ENCODE measurements around the gene EML1. TPM values are rescaled to one million over a fixed set of nuclear protein-coding genes. Genes with fewer than 3 reads are reported as not detected.

Gene EML1
- total and polyA plus RNA-seq, 10 donors = 1.8 to 15.5 (median 6.0) TPM

DNA sequence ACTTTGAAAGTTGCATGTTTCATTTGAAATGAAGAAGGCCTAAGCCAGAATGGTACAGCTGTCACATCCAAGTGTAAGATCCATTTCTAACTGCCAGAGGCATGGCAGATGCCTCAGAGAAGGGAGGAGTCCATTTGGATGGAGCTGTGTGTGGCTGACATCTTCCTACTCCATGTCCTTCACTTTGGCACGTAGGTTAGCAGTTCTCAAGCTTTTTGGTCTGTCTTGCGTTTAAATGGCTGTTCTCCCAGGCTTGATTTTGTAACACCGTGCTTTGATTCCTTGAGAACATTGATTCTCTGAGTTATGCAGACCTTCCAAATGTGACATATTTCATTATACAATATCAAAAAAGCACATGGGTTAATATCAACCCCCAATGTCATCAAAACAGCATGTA lies 23.4 kb downstream of the EML1 start:
- intact Hi-C loops (cut with DNase I; ENCODE audit: low total_unique reads) = no loop called here
- H3K4me1 ChIP-seq = peaks cover 0 to 2% (median 0%) of the 10 kb centered on the region in 6 donors
- no peak overlapping the region for H3K4me3 ChIP-seq
- H3K27me3 ChIP-seq (replicated peaks in 1 of 7) = peaks cover 0 to 41% (median 0%) of the 10 kb centered on the region in 7 donors
- no peak overlapping the region for H3K27ac ChIP-seq
- no peaks in the 10 kb centered on the region for H3K9me3 ChIP-seq
- no peak for DNase-seq
- TF ChIP-seq POLR2AphosphoS5 (IDR thresholded peaks at IDR 0.05) = no peak
- TF ChIP-seq, protein P1, sequence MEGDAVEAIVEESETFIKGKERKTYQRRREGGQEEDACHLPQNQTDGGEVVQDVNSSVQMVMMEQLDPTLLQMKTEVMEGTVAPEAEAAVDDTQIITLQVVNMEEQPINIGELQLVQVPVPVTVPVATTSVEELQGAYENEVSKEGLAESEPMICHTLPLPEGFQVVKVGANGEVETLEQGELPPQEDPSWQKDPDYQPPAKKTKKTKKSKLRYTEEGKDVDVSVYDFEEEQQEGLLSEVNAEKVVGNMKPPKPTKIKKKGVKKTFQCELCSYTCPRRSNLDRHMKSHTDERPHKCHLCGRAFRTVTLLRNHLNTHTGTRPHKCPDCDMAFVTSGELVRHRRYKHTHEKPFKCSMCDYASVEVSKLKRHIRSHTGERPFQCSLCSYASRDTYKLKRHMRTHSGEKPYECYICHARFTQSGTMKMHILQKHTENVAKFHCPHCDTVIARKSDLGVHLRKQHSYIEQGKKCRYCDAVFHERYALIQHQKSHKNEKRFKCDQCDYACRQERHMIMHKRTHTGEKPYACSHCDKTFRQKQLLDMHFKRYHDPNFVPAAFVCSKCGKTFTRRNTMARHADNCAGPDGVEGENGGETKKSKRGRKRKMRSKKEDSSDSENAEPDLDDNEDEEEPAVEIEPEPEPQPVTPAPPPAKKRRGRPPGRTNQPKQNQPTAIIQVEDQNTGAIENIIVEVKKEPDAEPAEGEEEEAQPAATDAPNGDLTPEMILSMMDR (IDR thresholded peaks at IDR 0.05 in 8 of 11, conservative IDR thresholded peaks at IDR 0.05 in 3 of 11) = no peak
- no peak for TF ChIP-seq POLR2A (IDR thresholded peaks at IDR 0.05)
- no peaks in the 10 kb centered on the region for H3K36me3 ChIP-seq
- 57 to 94% (median 76%) methylated on average over 3 of the region's 3 CpGs for WGBS, 5 donors

DNA sequence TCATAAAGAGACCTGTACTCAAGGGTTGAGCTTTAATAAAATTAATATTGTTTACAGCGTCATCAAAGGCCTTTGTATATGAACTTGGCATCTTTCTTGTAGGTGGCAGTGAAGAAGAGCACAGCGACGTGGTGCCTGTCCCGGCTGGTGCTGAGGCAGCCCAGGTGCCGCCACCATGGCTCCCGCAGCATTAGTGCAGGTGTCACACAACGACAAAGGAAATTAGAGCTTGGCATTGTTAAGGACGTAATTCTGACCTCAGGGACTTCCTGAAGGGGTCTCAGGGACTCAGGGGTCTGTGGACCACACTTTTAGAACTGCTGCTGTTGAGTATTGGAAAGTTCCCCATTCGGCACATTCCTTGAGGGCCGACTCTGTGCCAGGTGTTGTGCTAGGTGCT lies 24.1 kb downstream of the EML1 start:
- WGBS, 5 donors = 76 to 87% (median 83%) methylated on average over 9 to 10 of the region's 10 CpGs
- H3K27ac ChIP-seq = no peak overlapping the region
- no peak overlapping the region for H3K4me3 ChIP-seq
- H3K27me3 ChIP-seq (replicated peaks in 1 of 7) = peaks cover 0 to 42% (median 0%) of the 10 kb centered on the region in 7 donors
- H3K4me1 ChIP-seq = peaks cover 0 to 4% (median 0%) of the 10 kb centered on the region in 6 donors
- intact Hi-C loops (cut with DNase I; ENCODE audit: low total_unique reads) = no loop called here
- DNase-seq = no peak
- TF ChIP-seq POLR2AphosphoS5 (IDR thresholded peaks at IDR 0.05) (no peak), POLR2A (IDR thresholded peaks at IDR 0.05) (no peak)
- TF ChIP-seq, protein P1 (IDR thresholded peaks at IDR 0.05 in 8 of 11, conservative IDR thresholded peaks at IDR 0.05 in 3 of 11) = no peak
- H3K36me3 ChIP-seq = no peaks in the 10 kb centered on the region
- H3K9me3 ChIP-seq = no peaks in the 10 kb centered on the region

DNA sequence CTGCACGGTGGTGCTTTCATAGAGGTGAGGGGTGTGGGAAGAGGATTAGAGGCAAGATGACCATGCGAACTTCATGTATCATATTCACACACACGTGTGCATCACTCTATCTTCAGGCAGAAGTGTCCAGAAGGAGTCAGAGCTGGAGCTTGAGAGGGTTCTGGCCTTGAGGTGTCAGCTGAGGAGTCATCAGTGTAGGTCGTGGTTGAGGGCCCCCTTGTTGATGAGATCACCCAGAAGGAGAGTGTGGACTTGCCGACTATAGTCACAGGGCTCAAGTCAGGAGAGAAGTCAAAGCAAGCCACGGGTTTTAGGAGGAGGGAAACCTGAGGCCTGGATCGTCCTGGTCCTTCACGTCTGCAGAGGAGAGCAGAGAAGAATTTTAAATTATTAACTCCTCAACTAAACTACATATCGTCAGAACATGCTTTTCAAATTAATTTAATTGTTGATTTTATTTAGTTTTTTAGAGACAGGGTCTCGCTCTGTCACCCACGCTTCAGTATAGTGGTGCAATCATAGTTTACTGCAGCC lies 25.4 kb downstream of the EML1 start:
- WGBS, 5 donors = 73 to 90% (median 81%) methylated on average over 11 of the region's 11 CpGs
- TF ChIP-seq, protein P1 (IDR thresholded peaks at IDR 0.05 in 8 of 11, conservative IDR thresholded peaks at IDR 0.05 in 3 of 11) = no peak
- TF ChIP-seq POLR2AphosphoS5 (IDR thresholded peaks at IDR 0.05) = no peak
- TF ChIP-seq POLR2A (IDR thresholded peaks at IDR 0.05) = no peak
- peaks cover 0 to 41% (median 0%) of the 10 kb centered on the region in 7 donors for H3K27me3 ChIP-seq (replicated peaks in 1 of 7)
- H3K36me3 ChIP-seq = no peaks in the 10 kb centered on the region
- H3K4me3 ChIP-seq = no peak overlapping the region
- H3K9me3 ChIP-seq = no peaks in the 10 kb centered on the region
- H3K27ac ChIP-seq = no peak overlapping the region
- intact Hi-C loops (cut with DNase I; ENCODE audit: low total_unique reads) = no loop called here
- no peak for DNase-seq
- H3K4me1 ChIP-seq = peaks cover 0 to 4% (median 0%) of the 10 kb centered on the region in 6 donors

DNA sequence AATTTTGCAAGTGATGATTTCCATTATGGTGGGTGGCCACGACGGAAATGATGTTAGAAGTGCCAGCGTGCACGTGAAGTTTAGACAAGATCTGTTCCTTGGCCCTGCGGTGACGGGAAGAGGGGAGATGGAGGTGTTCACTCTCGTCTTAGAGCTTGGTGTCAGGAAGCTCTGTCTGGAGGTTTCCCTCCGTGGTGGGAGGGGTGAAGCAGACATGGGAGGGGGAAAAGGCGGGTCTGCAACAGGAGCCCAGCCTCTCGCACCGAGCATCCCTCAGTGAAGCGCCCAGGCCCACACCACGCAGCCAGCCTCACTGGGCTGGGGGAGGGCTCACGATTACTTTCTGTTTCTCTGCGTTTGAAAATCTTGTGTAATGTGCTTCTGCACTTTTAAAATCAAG lies 26.3 kb downstream of the EML1 start:
- whole genome bisulfite sequencing, 5 donors = 42 to 45% (median 44%) methylated on average over 15 of the region's 15 CpGs
- peaks cover 0 to 44% (median 0%) of the 10 kb centered on the region in 7 donors for H3K27me3 ChIP-seq (replicated peaks in 1 of 7)
- no peak for DNase-seq
- peak overlapping the region in 1 of 8 donors; percentile 33 for H3K4me3 ChIP-seq
- H3K4me1 ChIP-seq = peaks cover 0 to 4% (median 0%) of the 10 kb centered on the region in 6 donors
- H3K36me3 ChIP-seq = no peaks in the 10 kb centered on the region
- intact Hi-C loops (cut with DNase I; ENCODE audit: low total_unique reads) = no loop called here
- TF ChIP-seq POLR2A (IDR thresholded peaks at IDR 0.05) (no peak), POLR2AphosphoS5 (IDR thresholded peaks at IDR 0.05) (no peak)
- TF ChIP-seq, protein P1 (IDR thresholded peaks at IDR 0.05 in 8 of 11, conservative IDR thresholded peaks at IDR 0.05 in 3 of 11) = no peak
- H3K27ac ChIP-seq = no peak overlapping the region
- no peaks in the 10 kb centered on the region for H3K9me3 ChIP-seq

Data from spleen (tissue), 11 donors.